Neural cell (in vitro differentiated cells): ENCODE results near the gene LRRC1.

Experiments used
- CTCF ChIP-seq: fragments of 450-650 bp; IDR thresholded peaks from 2 replicates; pipeline ENCODE4 v1.5.1; 2014; ENCODE audit warnings: antibody characterized with exemption, mild to moderate bottlenecking, moderate library complexity; ENCODE audit not compliant: poor library complexity, severe bottlenecking
- EZH2 ChIP-seq: fragments of 200-600, 300-800 bp; shearing (Covaris generic), sonication (generic); IDR thresholded peaks from 2 replicates; pipeline ENCODE4 v1.6.1; 2014; ENCODE audit warnings: antibody characterized with exemption, low read length, borderline replicate concordance, mild to moderate bottlenecking; ENCODE audit not compliant: insufficient read depth, poor library complexity, severe bottlenecking
- POLR2AphosphoS5 ChIP-seq: IDR thresholded peaks from 2 replicates; pipeline ENCODE4 v1.6.1; 2012
- REST ChIP-seq: IDR thresholded peaks from 2 replicates; pipeline ENCODE4 v1.6.1; 2012; ENCODE audit warnings: borderline replicate concordance

GRCh38 chr6:53767941-53768340 lies 26.9 kb upstream of the LRRC1 start:
- TF ChIP-seq CTCF (no peak), REST (no peak), POLR2AphosphoS5 (no peak), EZH2 (no peak)
